HEK293 (cell line): Measurements from ENCODE around the gene TTLL9.

Experiments used
- GFI1B ChIP-seq: fragments of 450-650 bp; formaldehyde crosslinking; IDR thresholded peaks from 2 replicates; pipeline ENCODE4 v1.5.1; 2016; ENCODE audit warnings: missing biosample characterization, missing genetic modification characterization
- HOXC10 ChIP-seq: sonication (generic); formaldehyde crosslinking; IDR thresholded peaks from 2 replicates; pipeline ENCODE4 v1.8.1; 2023; ENCODE audit warnings: mild to moderate bottlenecking, missing genetic modification reagents
- INSM2 ChIP-seq: fragments of 450-650 bp; formaldehyde crosslinking; IDR thresholded peaks from 2 replicates; pipeline ENCODE4 v1.5.1; 2016; ENCODE audit warnings: missing biosample characterization, missing genetic modification characterization
- KLF1 ChIP-seq: fragments of 450-650 bp; formaldehyde crosslinking; IDR thresholded peaks from 2 replicates; pipeline ENCODE4 v1.5.1; 2016; ENCODE audit warnings: missing biosample characterization, missing genetic modification characterization
- MZF1 ChIP-seq: fragments of 450-650 bp; formaldehyde crosslinking; IDR thresholded peaks from 2 replicates; pipeline ENCODE4 v1.5.1; 2017; ENCODE audit warnings: missing biosample characterization, missing genetic modification characterization, borderline replicate concordance
- YY2 ChIP-seq: fragments of 450-650 bp; formaldehyde crosslinking; IDR thresholded peaks from 2 replicates; pipeline ENCODE4 v1.5.1; 2016; ENCODE audit warnings: missing biosample characterization, missing genetic modification characterization
- ZNF138 ChIP-seq: fragments of 450-650 bp; formaldehyde crosslinking; IDR thresholded peaks from 2 replicates; pipeline ENCODE4 v1.5.1; 2016; ENCODE audit warnings: missing biosample characterization, missing genetic modification characterization, borderline replicate concordance
- ZNF19 ChIP-seq: fragments of 450-650 bp; formaldehyde crosslinking; IDR thresholded peaks from 2 replicates; pipeline ENCODE4; 2016; ENCODE audit warnings: missing biosample characterization, missing genetic modification characterization, low read depth
- ZNF211 ChIP-seq: fragments of 450-650 bp; formaldehyde crosslinking; IDR thresholded peaks from 2 replicates; pipeline ENCODE4 v1.5.1; 2016; ENCODE audit warnings: low read depth, missing biosample characterization, missing genetic modification characterization
- ZNF26 ChIP-seq: fragments of 450-650 bp; formaldehyde crosslinking; IDR thresholded peaks from 2 replicates; pipeline ENCODE4 v1.5.1; 2016; ENCODE audit warnings: missing biosample characterization, missing genetic modification characterization
- ZNF280D ChIP-seq: fragments of 450-650 bp; formaldehyde crosslinking; IDR thresholded peaks from 2 replicates; pipeline ENCODE4 v1.5.1; 2016; ENCODE audit warnings: missing biosample characterization, missing genetic modification characterization
- ZNF449 ChIP-seq: fragments of 450-650 bp; formaldehyde crosslinking; IDR thresholded peaks from 2 replicates; pipeline ENCODE4 v1.5.1; 2017; ENCODE audit warnings: missing biosample characterization, mild to moderate bottlenecking, missing genetic modification characterization, moderate library complexity
- ZNF513 ChIP-seq: fragments of 450-650 bp; IDR thresholded peaks from 2 replicates; pipeline ENCODE4 v1.5.1; 2018; ENCODE audit warnings: missing biosample characterization, missing genetic modification characterization
- ZNF530 ChIP-seq: fragments of 450-650 bp; formaldehyde crosslinking; IDR thresholded peaks from 2 replicates; pipeline ENCODE4 v1.5.1; 2016; ENCODE audit warnings: low read depth, missing biosample characterization, missing genetic modification characterization
- ZNF610 ChIP-seq: fragments of 450-650 bp; formaldehyde crosslinking; IDR thresholded peaks from 2 replicates; pipeline ENCODE4 v1.5.1; 2016; ENCODE audit warnings: missing biosample characterization, missing genetic modification characterization, borderline replicate concordance
- ZNF701 ChIP-seq: fragments of 450-650 bp; formaldehyde crosslinking; IDR thresholded peaks from 2 replicates; pipeline ENCODE4 v1.5.1; 2016; ENCODE audit warnings: missing biosample characterization, missing genetic modification characterization
- ZSCAN4 ChIP-seq: fragments of 450-650 bp; formaldehyde crosslinking; IDR thresholded peaks from 2 replicates; pipeline ENCODE4 v1.5.1; 2017; ENCODE audit warnings: missing biosample characterization, missing genetic modification characterization
- TF ChIP-seq, protein P1 (sequence below): fragments of 450-650 bp; formaldehyde crosslinking; IDR thresholded peaks from 2 replicates; pipeline ENCODE4; 2016; ENCODE audit warnings: missing biosample characterization, missing genetic modification characterization
- TF ChIP-seq, protein P2 (sequence below): fragments of 450-650 bp; formaldehyde crosslinking; IDR thresholded peaks from 2 replicates; pipeline ENCODE4 v1.5.1; 2016; ENCODE audit warnings: missing biosample characterization, missing genetic modification characterization
- TF ChIP-seq, protein P3 (sequence below): fragments of 450-650 bp; formaldehyde crosslinking; IDR thresholded peaks from 2 replicates; pipeline ENCODE4 v1.5.1; 2016; ENCODE audit warnings: missing biosample characterization, missing genetic modification characterization
- TF ChIP-seq, protein P4 (sequence below): fragments of 450-650 bp; formaldehyde crosslinking; IDR thresholded peaks from 2 replicates; pipeline ENCODE4 v1.5.1; 2016; ENCODE audit warnings: missing biosample characterization, missing genetic modification characterization

TTLL9 gene

DNA sequence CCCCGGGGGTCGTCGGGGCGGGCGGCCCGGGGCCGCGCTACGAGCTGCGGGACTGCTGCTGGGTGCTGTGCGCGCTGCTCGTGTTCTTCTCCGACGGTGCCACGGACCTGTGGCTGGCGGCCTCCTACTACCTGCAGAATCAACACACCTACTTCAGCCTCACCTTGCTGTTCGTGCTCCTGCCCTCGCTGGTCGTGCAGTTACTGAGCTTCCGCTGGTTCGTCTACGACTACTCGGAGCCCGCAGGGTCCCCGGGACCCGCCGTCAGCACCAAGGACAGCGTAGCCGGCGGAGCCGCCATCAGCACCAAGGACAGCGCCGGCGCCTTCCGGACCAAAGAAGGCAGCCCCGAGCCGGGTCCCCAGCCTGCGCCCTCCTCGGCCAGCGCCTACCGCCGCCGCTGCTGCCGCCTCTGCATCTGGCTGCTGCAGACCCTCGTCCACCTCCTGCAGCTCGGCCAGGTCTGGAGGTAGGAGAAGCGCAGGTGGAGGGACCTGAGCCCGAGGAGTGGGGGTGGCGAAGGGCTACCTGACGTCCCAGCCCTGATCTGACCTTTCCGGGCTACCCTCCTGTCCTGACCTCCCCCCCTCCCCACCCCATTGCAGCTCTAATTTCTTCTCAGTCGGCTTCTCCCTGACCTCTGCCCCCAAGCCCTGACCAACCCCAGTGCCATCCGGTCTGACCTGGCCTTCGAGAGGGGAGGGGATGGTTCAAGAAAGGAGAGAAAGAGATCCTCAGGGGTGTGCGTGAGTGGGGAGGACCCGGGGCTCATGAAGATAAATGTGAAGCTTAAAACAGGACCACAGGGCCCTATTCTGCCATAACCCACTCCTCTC, 98.1 kb downstream of the TTLL9 start (continued):
- TF ChIP-seq GFI1B (no peak), ZNF280D (tag by site-specific recombination) (no peak), ZNF610 (tag by site-specific recombination) (no peak), ZNF701 (no peak), ZNF211 (tag by site-specific recombination) (no peak), KLF1 (no peak; the same call in 1 of the 2 replicates), ZNF513 (tag by site-specific recombination) (no peak), ZNF138 (tag by site-specific recombination) (no peak), INSM2 (tag by site-specific recombination) (peak; percentile 62; the same call in 1 of the 2 replicates), MZF1 (tag by site-specific recombination) (no peak), ZNF449 (tag by site-specific recombination) (peak; percentile 16; the same call in 1 of the 2 replicates), ZNF530 (tag by site-specific recombination) (no peak), YY2 (tag by site-specific recombination) (peak; percentile 70), ZNF19 (no peak), HOXC10 (CRISPR knock-in tag) (peak; percentile 100), ZSCAN4 (tag by site-specific recombination) (no peak), ZNF26 (tag by site-specific recombination) (no peak)
- TF ChIP-seq, protein P1, sequence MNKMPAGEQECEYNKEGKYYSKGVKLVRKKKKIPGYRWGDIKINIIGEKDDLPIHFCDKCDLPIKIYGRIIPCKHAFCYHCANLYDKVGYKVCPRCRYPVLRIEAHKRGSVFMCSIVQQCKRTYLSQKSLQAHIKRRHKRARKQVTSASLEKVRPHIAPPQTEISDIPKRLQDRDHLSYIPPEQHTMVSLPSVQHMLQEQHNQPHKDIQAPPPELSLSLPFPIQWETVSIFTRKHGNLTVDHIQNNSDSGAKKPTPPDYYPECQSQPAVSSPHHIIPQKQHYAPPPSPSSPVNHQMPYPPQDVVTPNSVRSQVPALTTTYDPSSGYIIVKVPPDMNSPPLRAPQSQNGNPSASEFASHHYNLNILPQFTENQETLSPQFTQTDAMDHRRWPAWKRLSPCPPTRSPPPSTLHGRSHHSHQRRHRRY = no peak
- TF ChIP-seq, protein P2, sequence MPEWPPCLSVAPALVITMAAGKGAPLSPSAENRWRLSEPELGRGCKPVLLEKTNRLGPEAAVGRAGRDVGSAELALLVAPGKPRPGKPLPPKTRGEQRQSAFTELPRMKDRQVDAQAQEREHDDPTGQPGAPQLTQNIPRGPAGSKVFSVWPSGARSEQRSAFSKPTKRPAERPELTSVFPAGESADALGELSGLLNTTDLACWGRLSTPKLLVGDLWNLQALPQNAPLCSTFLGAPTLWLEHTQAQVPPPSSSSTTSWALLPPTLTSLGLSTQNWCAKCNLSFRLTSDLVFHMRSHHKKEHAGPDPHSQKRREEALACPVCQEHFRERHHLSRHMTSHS (tag by site-specific recombination) = no peak
- TF ChIP-seq, protein P3, sequence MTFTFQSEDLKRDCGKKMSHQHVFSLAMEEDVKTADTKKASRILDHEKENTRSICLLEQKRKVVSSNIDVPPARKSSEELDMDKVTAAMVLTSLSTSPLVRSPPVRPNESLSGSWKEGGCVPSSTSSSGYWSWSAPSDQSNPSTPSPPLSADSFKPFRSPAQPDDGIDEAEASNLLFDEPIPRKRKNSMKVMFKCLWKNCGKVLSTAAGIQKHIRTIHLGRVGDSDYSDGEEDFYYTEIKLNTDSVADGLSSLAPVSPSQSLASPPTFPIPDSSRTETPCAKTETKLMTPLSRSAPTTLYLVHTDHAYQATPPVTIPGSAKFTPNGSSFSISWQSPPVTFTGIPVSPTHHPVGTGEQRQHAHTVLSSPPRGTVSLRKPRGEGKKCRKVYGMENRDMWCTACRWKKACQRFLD (tag by site-specific recombination) = peak; percentile 81
- TF ChIP-seq, protein P4, sequence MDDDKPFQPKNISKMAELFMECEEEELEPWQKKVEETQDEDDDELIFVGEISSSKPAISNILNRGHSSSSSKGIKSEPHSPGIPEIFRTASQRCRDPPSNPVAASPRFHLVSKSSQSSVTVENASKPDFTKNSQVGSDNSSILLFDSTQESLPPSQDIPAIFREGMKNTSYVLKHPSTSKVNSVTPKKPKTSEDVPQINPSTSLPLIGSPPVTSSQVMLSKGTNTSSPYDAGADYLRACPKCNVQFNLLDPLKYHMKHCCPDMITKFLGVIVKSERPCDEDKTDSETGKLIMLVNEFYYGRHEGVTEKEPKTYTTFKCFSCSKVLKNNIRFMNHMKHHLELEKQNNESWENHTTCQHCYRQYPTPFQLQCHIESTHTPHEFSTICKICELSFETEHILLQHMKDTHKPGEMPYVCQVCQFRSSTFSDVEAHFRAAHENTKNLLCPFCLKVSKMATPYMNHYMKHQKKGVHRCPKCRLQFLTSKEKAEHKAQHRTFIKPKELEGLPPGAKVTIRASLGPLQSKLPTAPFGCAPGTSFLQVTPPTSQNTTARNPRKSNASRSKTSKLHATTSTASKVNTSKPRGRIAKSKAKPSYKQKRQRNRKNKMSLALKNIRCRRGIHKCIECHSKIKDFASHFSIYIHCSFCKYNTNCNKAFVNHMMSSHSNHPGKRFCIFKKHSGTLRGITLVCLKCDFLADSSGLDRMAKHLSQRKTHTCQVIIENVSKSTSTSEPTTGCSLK (tag by site-specific recombination) = no peak
